Measurements from ENCODE around the gene TENT5C.

Gene TENT5C

GRCh38 chr1:117610036-117610435 is 4.2 kb downstream of the TENT5C start:
- H3K4me3 ChIP-seq (replicated peaks; ENCODE audit: insufficient read depth, low read length), result no peak overlapping the region
- DNase-seq (ENCODE audit: low read depth in 1 of 2, low spot score in 1 of 2), result no peak
- TF ChIP-seq POLR2AphosphoS5 (IDR thresholded peaks at IDR 0.05; ENCODE audit: low read depth) (no peak), GABPA (IDR thresholded peaks at IDR 0.05; ENCODE audit: low read depth) (no peak), REST (IDR thresholded peaks at IDR 0.05; ENCODE audit: insufficient replicate concordance, low read depth) (no peak), CTCF (IDR thresholded peaks at IDR 0.05; ENCODE audit: insufficient read depth, low read length) (no peak), SPI1 (IDR thresholded peaks at IDR 0.05; ENCODE audit: borderline replicate concordance, low read depth) (no peak)
- H3K27me3 ChIP-seq (ENCODE audit: insufficient read depth, poor library complexity, severe bottlenecking), result no peaks in the 10 kb centered on the region
- no peak overlapping the region for H3K27ac ChIP-seq (replicated peaks)

- Histone ChIP-seq H3K27ac (replicated peaks) (peak overlapping the region; percentile 81; the same call in 1 of the 2 replicates), H3K4me3 (replicated peaks; ENCODE audit: insufficient read depth, low read length) (no peak overlapping the region), H3K27me3 (ENCODE audit: insufficient read depth, poor library complexity, severe bottlenecking) (no peaks in the 10 kb centered on the region)
- DNase-seq (ENCODE audit: low read depth in 1 of 2, low spot score in 1 of 2), result no peak
- TF ChIP-seq POLR2AphosphoS5 (IDR thresholded peaks at IDR 0.05; ENCODE audit: low read depth) (peak; percentile 26), CTCF (IDR thresholded peaks at IDR 0.05; ENCODE audit: insufficient read depth, low read length) (no peak)
Observed at GRCh38 chr1:117611121-117611601, 5.3 kb downstream of the TENT5C start.

GRCh38 chr1:117611894-117612483 is 6.1 kb downstream of the TENT5C start:
- TF ChIP-seq POLR2AphosphoS5 (IDR thresholded peaks at IDR 0.05; ENCODE audit: low read depth), result no peak
- no peak for TF ChIP-seq REST (IDR thresholded peaks at IDR 0.05; ENCODE audit: insufficient replicate concordance, low read depth)
- TF ChIP-seq CTCF (IDR thresholded peaks at IDR 0.05; ENCODE audit: insufficient read depth, low read length), result no peak
- TF ChIP-seq SPI1 (IDR thresholded peaks at IDR 0.05; ENCODE audit: borderline replicate concordance, low read depth), result no peak
- no peak for TF ChIP-seq GABPA (IDR thresholded peaks at IDR 0.05; ENCODE audit: low read depth)
- no peak for DNase-seq (ENCODE audit: low read depth in 1 of 2, low spot score in 1 of 2)

More at GRCh38 chr1:117611894-117612483, 6.1 kb downstream of the TENT5C start:
- Histone ChIP-seq H3K27ac (replicated peaks) (peak overlapping the region; percentile 81), H3K27me3 (ENCODE audit: insufficient read depth, poor library complexity, severe bottlenecking) (no peaks in the 10 kb centered on the region), H3K4me3 (replicated peaks; ENCODE audit: insufficient read depth, low read length) (no peak overlapping the region)
